PFSK-1 (cell line): ENCODE data around the gene ZNF396.

Experiments
- POLR2AphosphoS5 ChIP-seq: IDR thresholded peaks from 2 replicates; pipeline ENCODE4 v1.6.1; 2012; ENCODE audit warnings: low read depth, mild to moderate bottlenecking, control low read depth, low read length, moderate library complexity
- TAF1 ChIP-seq: IDR thresholded peaks from 2 replicates; pipeline ENCODE4 v1.6.1; 2012; ENCODE audit warnings: low read length, control low read depth, borderline replicate concordance; ENCODE audit not compliant: insufficient read depth
- TF ChIP-seq, protein P1 (sequence below), 2 experiments: IDR thresholded peaks; 2 replicates each; pipeline versions ENCODE4 v1.6.1 to v1.8.0; 2011 to 2012; ENCODE audit warnings: low read depth in 2 of 2, low read length in 2 of 2, control low read depth in 1 of 2, inconsistent platforms in 1 of 2, mild to moderate bottlenecking in 1 of 2, moderate library complexity in 1 of 2; ENCODE audit not compliant: insufficient read depth in 1 of 2

DNA sequence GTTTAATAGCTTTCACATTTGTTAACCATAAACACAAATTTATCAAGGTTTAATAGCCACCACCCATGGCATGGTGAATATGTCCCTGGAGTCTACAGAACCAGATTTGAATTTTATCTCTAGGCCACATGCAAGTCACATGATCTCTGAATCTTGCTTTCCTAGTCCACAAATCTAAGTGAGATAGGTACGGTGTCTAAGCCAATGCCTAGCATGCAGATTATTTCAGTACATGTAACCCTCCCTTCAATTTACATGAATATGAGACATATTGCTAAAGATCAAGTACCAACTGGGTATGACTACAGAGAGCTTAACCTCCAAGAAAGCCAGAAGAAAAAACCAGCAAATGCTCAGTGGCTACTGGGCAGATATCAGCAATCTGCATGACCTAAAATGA, 42.9 kb downstream of the ZNF396 start:
- TF ChIP-seq POLR2AphosphoS5 (peak; percentile 61), TAF1 (no peak)
- TF ChIP-seq, protein P1, sequence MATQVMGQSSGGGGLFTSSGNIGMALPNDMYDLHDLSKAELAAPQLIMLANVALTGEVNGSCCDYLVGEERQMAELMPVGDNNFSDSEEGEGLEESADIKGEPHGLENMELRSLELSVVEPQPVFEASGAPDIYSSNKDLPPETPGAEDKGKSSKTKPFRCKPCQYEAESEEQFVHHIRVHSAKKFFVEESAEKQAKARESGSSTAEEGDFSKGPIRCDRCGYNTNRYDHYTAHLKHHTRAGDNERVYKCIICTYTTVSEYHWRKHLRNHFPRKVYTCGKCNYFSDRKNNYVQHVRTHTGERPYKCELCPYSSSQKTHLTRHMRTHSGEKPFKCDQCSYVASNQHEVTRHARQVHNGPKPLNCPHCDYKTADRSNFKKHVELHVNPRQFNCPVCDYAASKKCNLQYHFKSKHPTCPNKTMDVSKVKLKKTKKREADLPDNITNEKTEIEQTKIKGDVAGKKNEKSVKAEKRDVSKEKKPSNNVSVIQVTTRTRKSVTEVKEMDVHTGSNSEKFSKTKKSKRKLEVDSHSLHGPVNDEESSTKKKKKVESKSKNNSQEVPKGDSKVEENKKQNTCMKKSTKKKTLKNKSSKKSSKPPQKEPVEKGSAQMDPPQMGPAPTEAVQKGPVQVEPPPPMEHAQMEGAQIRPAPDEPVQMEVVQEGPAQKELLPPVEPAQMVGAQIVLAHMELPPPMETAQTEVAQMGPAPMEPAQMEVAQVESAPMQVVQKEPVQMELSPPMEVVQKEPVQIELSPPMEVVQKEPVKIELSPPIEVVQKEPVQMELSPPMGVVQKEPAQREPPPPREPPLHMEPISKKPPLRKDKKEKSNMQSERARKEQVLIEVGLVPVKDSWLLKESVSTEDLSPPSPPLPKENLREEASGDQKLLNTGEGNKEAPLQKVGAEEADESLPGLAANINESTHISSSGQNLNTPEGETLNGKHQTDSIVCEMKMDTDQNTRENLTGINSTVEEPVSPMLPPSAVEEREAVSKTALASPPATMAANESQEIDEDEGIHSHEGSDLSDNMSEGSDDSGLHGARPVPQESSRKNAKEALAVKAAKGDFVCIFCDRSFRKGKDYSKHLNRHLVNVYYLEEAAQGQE (IDR thresholded peaks at IDR 0.05; ENCODE audit: insufficient read depth in 1 of 2, low read depth in 2 of 2, low read length in 2 of 2): no peak
